Right renal cortex interstitium (tissue), 3 donors: ENCODE measurements around the gene UBE3B. TPM values are rescaled to one million over a fixed set of nuclear protein-coding genes. Genes with fewer than 3 reads are reported as not detected.

Source experiments
- DNase-seq, 3 donors: peaks; one replicate each; pipeline ENCODE4 v3.0.0-alpha.2; 2013; ENCODE audit warnings: low read depth in 3 of 3, low spot score in 2 of 3
- polyA plus RNA-seq, 3 donors: library from polyadenylated mRNA; unstranded; fragments of 120-200 nt; gene quantifications; one replicate each; pipeline ENCODE4 v1.2.1, GENCODE V29; 2013; ENCODE audit not compliant: insufficient read length in 3 of 3

The UBE3B gene
- polyA plus RNA-seq, 3 donors, result 28.0 to 33.3 (median 28.5) TPM

GRCh38 chr12:109493090-109493489 is 15.7 kb downstream of the UBE3B start:
- DNase-seq, result no peak

GRCh38 chr12:109493938-109494337 is 16.5 kb downstream of the UBE3B start:
- no peak for DNase-seq

- no peak for DNase-seq
Measured at GRCh38 chr12:109494348-109494881, 17.0 kb downstream of the UBE3B start.

- no peak for DNase-seq
Measured at GRCh38 chr12:109495012-109495411, 17.6 kb downstream of the UBE3B start.

GRCh38 chr12:109496306-109496705 is 18.9 kb downstream of the UBE3B start:
- DNase-seq, result no peak

GRCh38 chr12:109497675-109498074 is 20.2 kb downstream of the UBE3B start:
- DNase-seq, result no peak

- no peak for DNase-seq
Measured at GRCh38 chr12:109500406-109501185, 23.2 kb downstream of the UBE3B start.

GRCh38 chr12:109501299-109501698 is 23.9 kb downstream of the UBE3B start:
- no peak for DNase-seq

- no peak for DNase-seq
Measured at GRCh38 chr12:109502332-109502731, 24.9 kb downstream of the UBE3B start.

- DNase-seq, result no peak
Measured at GRCh38 chr12:109503611-109504010, 26.2 kb downstream of the UBE3B start.

GRCh38 chr12:109504068-109504467 is 26.6 kb downstream of the UBE3B start:
- no peak for DNase-seq

GRCh38 chr12:109510196-109510595 is 32.8 kb downstream of the UBE3B start:
- DNase-seq, result no peak

GRCh38 chr12:109512608-109513007 is 35.2 kb downstream of the UBE3B start:
- no peak for DNase-seq

- DNase-seq, result no peak
Measured at GRCh38 chr12:109513051-109513450, 35.6 kb downstream of the UBE3B start.

- DNase-seq, result no peak
Measured at GRCh38 chr12:109513977-109514376, 36.5 kb downstream of the UBE3B start.

- DNase-seq, result no peak
Measured at GRCh38 chr12:109517619-109518018, 40.2 kb downstream of the UBE3B start.

GRCh38 chr12:109518820-109519665 is 41.6 kb downstream of the UBE3B start:
- peak in 2 of 3 donors; percentile 34 to 36 for DNase-seq

- no peak for DNase-seq
Measured at GRCh38 chr12:109519787-109520186, 42.4 kb downstream of the UBE3B start.

- no peak for DNase-seq
Measured at GRCh38 chr12:109521831-109522230, 44.4 kb downstream of the UBE3B start.

GRCh38 chr12:109523071-109523470 is 45.6 kb downstream of the UBE3B start:
- DNase-seq, result no peak

GRCh38 chr12:109523504-109523903 is 46.1 kb downstream of the UBE3B start:
- no peak for DNase-seq
